ENCODE data around the gene COQ7. TPM values are rescaled to one million over a fixed set of nuclear protein-coding genes. Genes with fewer than 3 reads are reported as not detected.

COQ7 gene
- total RNA-seq, 1 experiment from 2014 or later = 25.0 TPM

GRCh38 chr16:19073863-19074262 lies 6.4 kb downstream of the COQ7 start:
- no peaks in the 10 kb centered on the region for H3F3A ChIP-seq (ENCODE audit: low read length, unreplicated experiment)
- no peaks in the 10 kb centered on the region for H3K27me3 ChIP-seq (ENCODE audit: low read length)
- no peak overlapping the region for H2AFZ ChIP-seq (ENCODE audit: low read length)
- H3K9me3 ChIP-seq (ENCODE audit: low read length) = no peaks in the 10 kb centered on the region
- peaks cover 2% of the 10 kb centered on the region; the same call in 1 of the 2 replicates for H3K4me1 ChIP-seq (ENCODE audit: insufficient read depth, low read length)
- BruUV-seq (replicated peaks) = no TSS peak
- 0 out of 2 replicates have a peak, but pooled peaks cover 4% of the 10 kb centered on the region for H3K79me2 ChIP-seq (ENCODE audit: low read length)
- POLR2A ChIA-PET (ENCODE audit: unreplicated experiment) = no interaction called here
- no peak overlapping the region for H3K9ac ChIP-seq (ENCODE audit: low read length)
- DNase-seq (no peak), ATAC-seq (no peak)
- TF ChIP-seq EZH2 (IDR thresholded peaks at IDR 0.05; ENCODE audit: low read length, unreplicated experiment) = no peak
- TF ChIP-seq, protein P1, sequence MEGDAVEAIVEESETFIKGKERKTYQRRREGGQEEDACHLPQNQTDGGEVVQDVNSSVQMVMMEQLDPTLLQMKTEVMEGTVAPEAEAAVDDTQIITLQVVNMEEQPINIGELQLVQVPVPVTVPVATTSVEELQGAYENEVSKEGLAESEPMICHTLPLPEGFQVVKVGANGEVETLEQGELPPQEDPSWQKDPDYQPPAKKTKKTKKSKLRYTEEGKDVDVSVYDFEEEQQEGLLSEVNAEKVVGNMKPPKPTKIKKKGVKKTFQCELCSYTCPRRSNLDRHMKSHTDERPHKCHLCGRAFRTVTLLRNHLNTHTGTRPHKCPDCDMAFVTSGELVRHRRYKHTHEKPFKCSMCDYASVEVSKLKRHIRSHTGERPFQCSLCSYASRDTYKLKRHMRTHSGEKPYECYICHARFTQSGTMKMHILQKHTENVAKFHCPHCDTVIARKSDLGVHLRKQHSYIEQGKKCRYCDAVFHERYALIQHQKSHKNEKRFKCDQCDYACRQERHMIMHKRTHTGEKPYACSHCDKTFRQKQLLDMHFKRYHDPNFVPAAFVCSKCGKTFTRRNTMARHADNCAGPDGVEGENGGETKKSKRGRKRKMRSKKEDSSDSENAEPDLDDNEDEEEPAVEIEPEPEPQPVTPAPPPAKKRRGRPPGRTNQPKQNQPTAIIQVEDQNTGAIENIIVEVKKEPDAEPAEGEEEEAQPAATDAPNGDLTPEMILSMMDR (conservative IDR thresholded peaks at IDR 0.05; ENCODE audit: low read depth, low read length) = no peak
- H3K36me3 ChIP-seq (ENCODE audit: low read depth, low read length) = no peaks in the 10 kb centered on the region
- intact Hi-C loops (cut with micrococcal nuclease) = no loop called here
- no peaks in the 10 kb centered on the region for H3K9me2 ChIP-seq (replicated peaks; ENCODE audit: low read length)
- H3K27ac ChIP-seq (ENCODE audit: low read length) = no peak overlapping the region
- CTCF ChIA-PET = interaction anchor here (0.5 kb wide), 1 partner anchor 57 kb away, joined by 3 read pairs; no protein-coding TSS in a partner anchor
- no peak overlapping the region for H3K4me3 ChIP-seq (ENCODE audit: low read length)
- no peak overlapping the region for H3K4me2 ChIP-seq (ENCODE audit: low read length)
- no peaks in the 10 kb centered on the region for H4K20me1 ChIP-seq (ENCODE audit: low read length)

- BruUV-seq (replicated peaks) = no TSS peak
- Histone ChIP-seq H3K9ac (ENCODE audit: low read length) (no peak overlapping the region), H3K4me3 (ENCODE audit: low read length) (no peak overlapping the region), H3K4me1 (ENCODE audit: insufficient read depth, low read length) (no peaks in the 10 kb centered on the region), H3K4me2 (ENCODE audit: low read length) (no peak overlapping the region), H3K27me3 (ENCODE audit: low read length) (no peaks in the 10 kb centered on the region), H2AFZ (ENCODE audit: low read length) (no peak overlapping the region), H3K27ac (ENCODE audit: low read length) (no peak overlapping the region), H3K9me2 (replicated peaks; ENCODE audit: low read length) (no peaks in the 10 kb centered on the region), H3K36me3 (ENCODE audit: low read depth, low read length) (no peaks in the 10 kb centered on the region), H3F3A (ENCODE audit: low read length, unreplicated experiment) (no peaks in the 10 kb centered on the region), H3K9me3 (ENCODE audit: low read length) (no peaks in the 10 kb centered on the region), H3K79me2 (ENCODE audit: low read length) (no peaks in the 10 kb centered on the region), H4K20me1 (ENCODE audit: low read length) (no peaks in the 10 kb centered on the region)
- no peak for DNase-seq
- CTCF ChIA-PET = no interaction called here
- POLR2A ChIA-PET (ENCODE audit: unreplicated experiment) = no interaction called here
- intact Hi-C loops (cut with micrococcal nuclease) = no loop called here
- TF ChIP-seq EZH2phosphoT487 (IDR thresholded peaks at IDR 0.05; ENCODE audit: borderline replicate concordance, low read length) = no peak
- no peak for TF ChIP-seq EZH2 (IDR thresholded peaks at IDR 0.05; ENCODE audit: low read length, unreplicated experiment)
- TF ChIP-seq, protein P1 (conservative IDR thresholded peaks at IDR 0.05; ENCODE audit: low read depth, low read length) = no peak
- ATAC-seq = no peak
Observed at GRCh38 chr16:19075511-19075910, 8.1 kb downstream of the COQ7 start.

GRCh38 chr16:19077879-19078278 lies 10.5 kb downstream of the COQ7 start:
- H4K20me1 ChIP-seq (ENCODE audit: low read length) = no peaks in the 10 kb centered on the region
- no peak overlapping the region for H3K9ac ChIP-seq (ENCODE audit: low read length)
- ChIA-PET CTCF (no interaction called here), POLR2A (ENCODE audit: unreplicated experiment) (no interaction called here)
- H3K4me2 ChIP-seq (ENCODE audit: low read length) = no peak overlapping the region
- H3K4me3 ChIP-seq (ENCODE audit: low read length) = no peak overlapping the region
- H3F3A ChIP-seq (ENCODE audit: low read length, unreplicated experiment) = no peaks in the 10 kb centered on the region
- no peak for TF ChIP-seq EZH2phosphoT487 (IDR thresholded peaks at IDR 0.05; ENCODE audit: borderline replicate concordance, low read length)
- TF ChIP-seq, protein P1 (conservative IDR thresholded peaks at IDR 0.05; ENCODE audit: low read depth, low read length) = no peak
- no peak for TF ChIP-seq EZH2 (IDR thresholded peaks at IDR 0.05; ENCODE audit: low read length, unreplicated experiment)
- no peak for DNase-seq
- no peaks in the 10 kb centered on the region for H3K9me3 ChIP-seq (ENCODE audit: low read length)
- ATAC-seq = no peak
- no peaks in the 10 kb centered on the region for H3K4me1 ChIP-seq (ENCODE audit: insufficient read depth, low read length)
- no peaks in the 10 kb centered on the region for H3K79me2 ChIP-seq (ENCODE audit: low read length)
- no peaks in the 10 kb centered on the region for H3K36me3 ChIP-seq (ENCODE audit: low read depth, low read length)
- H3K9me2 ChIP-seq (replicated peaks; ENCODE audit: low read length) = no peaks in the 10 kb centered on the region
- H3K27me3 ChIP-seq (ENCODE audit: low read length) = no peaks in the 10 kb centered on the region
- H2AFZ ChIP-seq (ENCODE audit: low read length) = no peak overlapping the region
- no TSS peak for BruUV-seq (replicated peaks)
- intact Hi-C loops (cut with micrococcal nuclease) = no loop called here
- no peak overlapping the region for H3K27ac ChIP-seq (ENCODE audit: low read length)
